GM23338 (cell line): ENCODE measurements around the gene ADIPOR2. TPM values are rescaled to one million over a fixed set of nuclear protein-coding genes. Genes with fewer than 3 reads are reported as not detected.

Source experiments
- ATAC-seq: fragments of 200-7000 bp; cut with Tn5 transposase; 3 replicates; pipeline ENCODE4 v1.9.1; 2020
- DNase-seq: peaks from one replicate; pipeline ENCODE4 v3.0.0-alpha.2; 2015; ENCODE audit warnings: low spot score
- H2AFZ ChIP-seq: fragments of 200-600 bp; sonication (generic); 2 replicates; pipeline ENCODE4 v1.8.0; 2016; ENCODE audit warnings: antibody characterized with exemption, mild to moderate bottlenecking, moderate library complexity
- H3F3A ChIP-seq: fragments of 200-600 bp; sonication (generic); replicated peaks from 2 replicates; pipeline ENCODE4 v1.8.0; 2017; ENCODE audit warnings: antibody characterized with exemption, mixed run types, low read depth
- H3K27ac ChIP-seq: fragments of 200-600 bp; sonication (generic); 2 replicates; pipeline ENCODE4 v1.6.1; 2016; ENCODE audit warnings: low read depth
- H3K27me3 ChIP-seq: fragments of 200-600 bp; sonication (generic); 2 replicates; pipeline ENCODE4 v1.8.0; 2016; ENCODE audit warnings: mild to moderate bottlenecking, mixed run types, moderate library complexity; ENCODE audit not compliant: insufficient read depth
- H3K36me3 ChIP-seq: fragments of 200-600 bp; sonication (generic); 2 replicates; pipeline ENCODE4 v1.8.0; 2016; ENCODE audit warnings: mild to moderate bottlenecking; ENCODE audit not compliant: insufficient read depth
- H3K4me1 ChIP-seq: fragments of 200-600 bp; sonication (generic); 2 replicates; pipeline ENCODE4 v1.8.0; 2016; ENCODE audit warnings: mild to moderate bottlenecking, moderate library complexity; ENCODE audit not compliant: insufficient read depth
- H3K4me2 ChIP-seq: fragments of 200-600 bp; sonication (generic); 2 replicates; pipeline ENCODE4 v1.7.1; 2017; ENCODE audit warnings: mixed run types
- H3K4me3 ChIP-seq: fragments of 200-600 bp; sonication (generic); 2 replicates; pipeline ENCODE4 v1.6.1; 2016; ENCODE audit warnings: mixed run types
- H3K79me2 ChIP-seq: fragments of 200-600 bp; sonication (generic); replicated peaks from 2 replicates; pipeline ENCODE4 v1.8.0; 2017; ENCODE audit warnings: mild to moderate bottlenecking; ENCODE audit not compliant: insufficient read depth
- H3K9me2 ChIP-seq: fragments of 200-600 bp; sonication (generic); 2 replicates; pipeline ENCODE4 v1.8.0; 2017; ENCODE audit not compliant: insufficient read depth
- H4K20me1 ChIP-seq: fragments of 200-600 bp; sonication (generic); replicated peaks from 2 replicates; pipeline ENCODE4 v1.8.0; 2017; ENCODE audit warnings: mild to moderate bottlenecking; ENCODE audit not compliant: insufficient read depth
- H3K27ac Mint-ChIP-seq: 2 replicates; pipeline ENCODE4 v1.8.0; 2020; ENCODE audit warnings: inconsistent platforms, mild to moderate bottlenecking, moderate library complexity, mixed read lengths
- H3K27me3 Mint-ChIP-seq: 3 replicates; pipeline ENCODE4 v1.8.0; 2022; ENCODE audit warnings: low read depth, mild to moderate bottlenecking, moderate library complexity, mixed read lengths, inconsistent platforms; ENCODE audit not compliant: insufficient read depth, poor library complexity
- H3K36me3 Mint-ChIP-seq: 3 replicates; pipeline ENCODE4 v1.8.0; 2021; ENCODE audit warnings: low read depth, mild to moderate bottlenecking, inconsistent platforms, moderate library complexity, mixed read lengths
- H3K4me1 Mint-ChIP-seq: 3 replicates; pipeline ENCODE4 v1.8.0; 2020; ENCODE audit warnings: mild to moderate bottlenecking, inconsistent platforms, mixed read lengths
- H3K4me3 Mint-ChIP-seq: 3 replicates; pipeline ENCODE4 v1.8.0; 2021; ENCODE audit warnings: moderate library complexity, mild to moderate bottlenecking, inconsistent platforms, mixed read lengths
- H3K9me3 Mint-ChIP-seq: 3 replicates; pipeline ENCODE4 v1.8.0; 2020; ENCODE audit warnings: moderate library complexity, mild to moderate bottlenecking, inconsistent platforms, mixed read lengths
- CREB1 ChIP-seq: fragments of 250-450 bp; sonication (Bioruptor Pico); IDR thresholded peaks from 2 replicates; pipeline ENCODE4 v1.5.0; 2020; ENCODE audit warnings: low read depth, mild to moderate bottlenecking, moderate library complexity
- ETS1 ChIP-seq: IDR thresholded peaks from 2 replicates; pipeline ENCODE4 v1.6.1; 2016; ENCODE audit warnings: antibody characterized with exemption
- EZH2 ChIP-seq: fragments of 200-600 bp; sonication (generic); IDR thresholded peaks from one replicate; pipeline ENCODE4 v1.8.0; 2017; ENCODE audit warnings: antibody characterized with exemption, mild to moderate bottlenecking, low read depth; ENCODE audit not compliant: unreplicated experiment
- EZH2phosphoT487 ChIP-seq: fragments of 200-600 bp; sonication (generic); IDR thresholded peaks from one replicate; pipeline ENCODE4 v1.8.1; 2018; ENCODE audit warnings: antibody characterized with exemption; ENCODE audit not compliant: unreplicated experiment
- JUNB ChIP-seq: IDR thresholded peaks from one replicate; pipeline ENCODE4 v1.6.1; 2016; ENCODE audit warnings: antibody characterized with exemption; ENCODE audit not compliant: unreplicated experiment
- NANOG ChIP-seq: IDR thresholded peaks from 2 replicates; pipeline ENCODE4 v1.6.1; 2016; ENCODE audit warnings: antibody characterized with exemption, borderline replicate concordance
- STAT1 ChIP-seq: IDR thresholded peaks from one replicate; pipeline ENCODE4 v1.6.1; 2016; ENCODE audit warnings: antibody characterized with exemption; ENCODE audit not compliant: unreplicated experiment
- ZNF114 ChIP-seq: fragments of 250-450 bp; sonication (Bioruptor Pico); IDR thresholded peaks from 2 replicates; pipeline ENCODE4 v1.5.0; 2020; ENCODE audit warnings: mild to moderate bottlenecking, moderate library complexity
- ZNF331 ChIP-seq: fragments of 250-450 bp; sonication (Bioruptor Pico); IDR thresholded peaks from 2 replicates; pipeline ENCODE4 v1.5.0; 2020; ENCODE audit warnings: low read depth, mild to moderate bottlenecking, moderate library complexity
- ZNF462 ChIP-seq: fragments of 250-450 bp; sonication (Bioruptor Pico); IDR thresholded peaks from 2 replicates; pipeline ENCODE4 v1.5.0; 2020; ENCODE audit warnings: mild to moderate bottlenecking, moderate library complexity
- polyA plus RNA-seq: library from polyadenylated mRNA; unstranded; fragments of >200 nt; fragmentation: Nextera tagmentation; extraction: Ambion mirVana; gene quantifications from 2 replicates; pipeline ENCODE4 v1.2.1, GENCODE V29; 2016
- total RNA-seq: library from RNA; depleted of rRNA; stranded (reverse); fragments of >200 nt; shearing (Covaris generic); gene quantifications from 2 replicates; pipeline ENCODE4 v1.2.3, GENCODE V29; 2014

Gene ADIPOR2
- total and polyA plus RNA-seq, 2 experiments from 2014 or later = 11.7 to 36.2 TPM

- TF ChIP-seq EZH2phosphoT487 = no peak
Observed at GRCh38 chr12:1723721-1724120, 32.9 kb downstream of the ADIPOR2 start (continued).

GRCh38 chr12:1724250-1724649 lies 33.4 kb downstream of the ADIPOR2 start:
- Mint-ChIP-seq H3K4me1 (peaks cover 7% of the 10 kb centered on the region), H3K9me3 (peaks cover 12% of the 10 kb centered on the region; the same call in 2 of the 3 replicates), H3K4me3 (no peak overlapping the region), H3K27me3 (peaks cover 10% of the 10 kb centered on the region), H3K36me3 (peaks cover 16% of the 10 kb centered on the region), H3K27ac (no peak overlapping the region)
- H3K27ac ChIP-seq = no peak overlapping the region
- H3K4me1 ChIP-seq = no peaks in the 10 kb centered on the region
- no peak overlapping the region for H3K4me3 ChIP-seq
- DNase-seq = no peak
- no peak overlapping the region for H3K4me2 ChIP-seq
- ATAC-seq = no peak
- no peak for TF ChIP-seq JUNB
- TF ChIP-seq ZNF114 (CRISPR knock-in tag) = no peak
- TF ChIP-seq ETS1 = no peak
- TF ChIP-seq STAT1 = no peak
- H3K27me3 ChIP-seq = no peaks in the 10 kb centered on the region
- H3K79me2 ChIP-seq = peaks cover 100% of the 10 kb centered on the region
- no peaks in the 10 kb centered on the region for H3F3A ChIP-seq
- H3K36me3 ChIP-seq = no peaks in the 10 kb centered on the region; the same call in 1 of the 2 replicates
- no peaks in the 10 kb centered on the region for H3K9me2 ChIP-seq
- H4K20me1 ChIP-seq = peaks cover 18% of the 10 kb centered on the region
- no peak overlapping the region for H2AFZ ChIP-seq

GRCh38 chr12:1726753-1727152 lies 35.9 kb downstream of the ADIPOR2 start:
- H3K27me3 Mint-ChIP-seq = peaks cover 7% of the 10 kb centered on the region
- H3K27me3 ChIP-seq = no peaks in the 10 kb centered on the region
- H3K36me3 ChIP-seq = no peaks in the 10 kb centered on the region
- H3K27ac Mint-ChIP-seq = no peak overlapping the region
- no peak overlapping the region for H3K4me2 ChIP-seq
- peaks cover 2% of the 10 kb centered on the region; the same call in 2 of the 3 replicates for H3K4me1 Mint-ChIP-seq
- no peaks in the 10 kb centered on the region for H3K9me2 ChIP-seq
- no peak for DNase-seq
- H2AFZ ChIP-seq = no peak overlapping the region
- H3K4me3 ChIP-seq = no peak overlapping the region
- H3K27ac ChIP-seq = no peak overlapping the region
- H3K79me2 ChIP-seq = peaks cover 100% of the 10 kb centered on the region
- H3K4me1 ChIP-seq = no peaks in the 10 kb centered on the region
- no peak overlapping the region for H3K4me3 Mint-ChIP-seq
- no peak for ATAC-seq
- H4K20me1 ChIP-seq = peaks cover 22% of the 10 kb centered on the region
- H3F3A ChIP-seq = no peaks in the 10 kb centered on the region
- peaks cover 4% of the 10 kb centered on the region for H3K36me3 Mint-ChIP-seq
- H3K9me3 Mint-ChIP-seq = no peaks in the 10 kb centered on the region; the same call in 2 of the 3 replicates
- TF ChIP-seq EZH2 = no peak
- no peak for TF ChIP-seq JUNB
- no peak for TF ChIP-seq NANOG
- TF ChIP-seq STAT1 = no peak
- TF ChIP-seq CREB1 (CRISPR knock-in tag) = no peak
- no peak for TF ChIP-seq ZNF331 (CRISPR knock-in tag)
- TF ChIP-seq ETS1 = no peak
- TF ChIP-seq ZNF462 (CRISPR knock-in tag) = no peak
